ENCODE results near the gene RALY.
A peak's percentile ranks its signal among the peaks of the same experiment; 100 is the strongest.

RALY gene

GRCh38 chr20:34047917-34048316, 54.2 kb downstream of the RALY start:
- Histone ChIP-seq H3K4me3 (ENCODE audit: extremely low read depth, insufficient read depth, low read length, poor library complexity, severe bottlenecking) (no peak overlapping the region), H3K27ac (ENCODE audit: low read depth, low read length, severe bottlenecking) (no peak overlapping the region), H3K4me1 (ENCODE audit: control insufficient read depth, insufficient read depth, low read length, poor library complexity, severe bottlenecking) (no peaks in the 10 kb centered on the region), H3K36me3 (ENCODE audit: control insufficient read depth, insufficient read depth, low read length) (peaks cover 20% of the 10 kb centered on the region), H3K9me3 (ENCODE audit: control insufficient read depth, low read length) (no peaks in the 10 kb centered on the region)
- 67 to 100% methylated on average over 1 of the region's 4 CpGs for WGBS, 2 experiments (ENCODE audit: insufficient coverage in 2 of 2)

DNA sequence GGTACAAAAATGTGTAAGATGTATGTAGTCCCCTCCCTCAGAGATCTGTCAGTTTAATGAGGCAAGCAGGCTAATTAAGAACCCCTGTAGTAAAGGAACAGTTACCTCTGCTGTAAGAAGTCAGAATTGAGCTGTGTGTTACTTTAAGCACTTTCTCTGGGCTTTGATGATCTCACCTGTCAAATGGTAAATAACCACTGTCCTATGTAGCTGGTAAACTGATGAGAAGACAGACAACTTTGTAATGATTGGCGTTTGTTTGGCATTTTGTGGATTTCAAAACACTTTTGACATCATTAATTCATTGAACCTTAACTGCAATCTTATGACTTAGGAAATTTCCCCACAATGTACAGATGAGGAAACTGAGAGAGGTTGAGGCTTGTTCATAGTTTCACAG, 55.7 kb downstream of the RALY start:
- WGBS, 2 experiments (ENCODE audit: insufficient coverage in 2 of 2) = no CpG with 5 or more reads among the region's 1 CpG
- no peak overlapping the region for H3K27ac ChIP-seq (ENCODE audit: low read depth, low read length, severe bottlenecking)
- peaks cover 17% of the 10 kb centered on the region for H3K36me3 ChIP-seq (ENCODE audit: control insufficient read depth, insufficient read depth, low read length)
- peaks cover 6% of the 10 kb centered on the region for H3K4me1 ChIP-seq (ENCODE audit: control insufficient read depth, insufficient read depth, low read length, poor library complexity, severe bottlenecking)
- H3K4me3 ChIP-seq (ENCODE audit: extremely low read depth, insufficient read depth, low read length, poor library complexity, severe bottlenecking) = no peak overlapping the region
- no peaks in the 10 kb centered on the region for H3K9me3 ChIP-seq (ENCODE audit: control insufficient read depth, low read length)

GRCh38 chr20:34049897-34050695, 56.4 kb downstream of the RALY start:
- Histone ChIP-seq H3K9me3 (ENCODE audit: control insufficient read depth, low read length) (no peaks in the 10 kb centered on the region), H3K36me3 (ENCODE audit: control insufficient read depth, insufficient read depth, low read length) (peaks cover 12% of the 10 kb centered on the region), H3K4me3 (ENCODE audit: extremely low read depth, insufficient read depth, low read length, poor library complexity, severe bottlenecking) (no peak overlapping the region), H3K27ac (ENCODE audit: low read depth, low read length, severe bottlenecking) (no peak overlapping the region), H3K4me1 (ENCODE audit: control insufficient read depth, insufficient read depth, low read length, poor library complexity, severe bottlenecking) (peaks cover 13% of the 10 kb centered on the region)
- WGBS, 2 experiments (ENCODE audit: insufficient coverage in 2 of 2) = 98 to 100% methylated on average over 4 of the region's 4 CpGs

DNA sequence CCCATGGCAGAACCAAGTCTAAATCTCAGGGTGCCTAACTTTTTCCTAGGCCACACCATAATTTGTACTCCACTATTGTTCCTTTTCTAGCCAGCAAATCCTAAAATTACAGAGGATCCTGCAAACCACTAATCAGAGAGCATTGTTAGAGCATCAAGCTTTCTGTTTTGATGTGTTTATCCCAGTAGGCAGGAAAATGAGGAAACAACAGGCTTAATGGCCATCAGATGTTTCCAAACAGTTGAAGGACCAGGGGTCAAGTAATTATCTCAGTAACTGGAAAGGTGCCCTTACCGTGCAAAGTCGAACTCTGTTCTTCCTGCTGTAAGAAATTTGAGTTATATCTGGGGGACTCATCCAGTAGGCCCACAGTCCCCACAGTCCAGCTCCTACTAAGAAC, 58.7 kb downstream of the RALY start:
- 90 to 100% methylated on average over 1 to 2 of the region's 2 CpGs for WGBS, 2 experiments (ENCODE audit: insufficient coverage in 2 of 2)
- Histone ChIP-seq H3K27ac (ENCODE audit: low read depth, low read length, severe bottlenecking) (no peak overlapping the region), H3K4me1 (ENCODE audit: control insufficient read depth, insufficient read depth, low read length, poor library complexity, severe bottlenecking) (peaks cover 16% of the 10 kb centered on the region), H3K36me3 (ENCODE audit: control insufficient read depth, insufficient read depth, low read length) (peaks cover 8% of the 10 kb centered on the region), H3K4me3 (ENCODE audit: extremely low read depth, insufficient read depth, low read length, poor library complexity, severe bottlenecking) (no peak overlapping the region), H3K9me3 (ENCODE audit: control insufficient read depth, low read length) (no peaks in the 10 kb centered on the region)

GRCh38 chr20:34055290-34055689, 61.6 kb downstream of the RALY start:
- peaks cover 18% of the 10 kb centered on the region for H3K4me1 ChIP-seq (ENCODE audit: control insufficient read depth, insufficient read depth, low read length, poor library complexity, severe bottlenecking)
- WGBS, 2 experiments (ENCODE audit: insufficient coverage in 2 of 2) = no CpG with 5 or more reads among the region's 1 CpG

DNA sequence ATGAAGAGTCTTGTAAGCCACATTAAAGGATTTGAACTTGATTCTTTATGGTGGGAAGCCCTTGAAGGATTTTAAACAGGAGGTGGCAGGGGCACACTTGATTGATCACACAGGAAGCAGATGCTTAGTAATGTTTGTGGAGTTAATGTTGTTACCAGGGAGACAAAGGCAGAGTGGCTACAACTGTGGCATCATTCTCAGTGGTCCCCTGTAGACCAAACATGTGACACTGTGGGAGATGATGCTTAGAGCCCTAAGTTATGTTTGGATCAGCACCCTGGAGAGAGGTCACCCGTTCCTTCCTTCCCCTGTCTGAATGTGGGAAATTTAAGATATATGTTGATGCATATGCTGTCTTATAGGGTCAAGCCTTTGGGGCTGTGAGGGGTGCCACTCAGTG, 65.1 kb downstream of the RALY start:
- no peaks in the 10 kb centered on the region for H3K9me3 ChIP-seq (ENCODE audit: control insufficient read depth, low read length)
- H3K36me3 ChIP-seq (ENCODE audit: control insufficient read depth, insufficient read depth, low read length) = peaks cover 13% of the 10 kb centered on the region
- no peak overlapping the region for H3K27ac ChIP-seq (ENCODE audit: low read depth, low read length, severe bottlenecking)
- H3K4me3 ChIP-seq (ENCODE audit: extremely low read depth, insufficient read depth, low read length, poor library complexity, severe bottlenecking) = no peak overlapping the region
- 100% methylated on average over 1 of the region's 1 CpG; no CpG with 5 or more reads in 1 of the 2 experiments for WGBS, 2 experiments (ENCODE audit: insufficient coverage in 2 of 2)
- H3K4me1 ChIP-seq (ENCODE audit: control insufficient read depth, insufficient read depth, low read length, poor library complexity, severe bottlenecking) = peaks cover 36% of the 10 kb centered on the region

More at GRCh38 chr20:34055290-34055689, 61.6 kb downstream of the RALY start:
- no peak overlapping the region for H3K27ac ChIP-seq (ENCODE audit: low read depth, low read length, severe bottlenecking)
- no peaks in the 10 kb centered on the region for H3K9me3 ChIP-seq (ENCODE audit: control insufficient read depth, low read length)
- H3K4me3 ChIP-seq (ENCODE audit: extremely low read depth, insufficient read depth, low read length, poor library complexity, severe bottlenecking) = no peak overlapping the region
- H3K36me3 ChIP-seq (ENCODE audit: control insufficient read depth, insufficient read depth, low read length) = peaks cover 8% of the 10 kb centered on the region

DNA sequence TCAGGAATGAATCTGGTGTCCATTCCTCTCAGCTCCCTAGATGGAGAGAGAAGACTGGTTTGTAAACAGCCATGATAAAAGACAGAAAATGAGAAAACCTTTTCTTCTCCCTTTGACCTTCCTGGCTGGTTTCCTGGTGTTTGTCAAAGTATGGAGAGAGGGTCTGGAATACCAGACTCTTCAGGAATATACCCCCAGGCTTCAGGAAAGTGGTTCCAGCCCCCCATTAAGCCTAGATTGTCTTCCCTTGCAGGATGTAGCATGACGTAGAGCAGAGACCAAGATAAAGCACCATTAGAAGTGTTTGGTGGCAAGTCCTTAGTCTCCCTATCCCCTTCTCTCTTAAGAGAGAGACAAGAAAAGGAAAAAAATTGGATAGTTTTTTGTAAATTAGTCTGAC, 67.3 kb downstream of the RALY start:
- H3K9me3 ChIP-seq (ENCODE audit: control insufficient read depth, low read length) = no peaks in the 10 kb centered on the region
- no CpG with 5 or more reads among the region's 1 CpG for WGBS, 2 experiments (ENCODE audit: insufficient coverage in 2 of 2)
- H3K27ac ChIP-seq (ENCODE audit: low read depth, low read length, severe bottlenecking) = peak overlapping the region; percentile 77
- peaks cover 13% of the 10 kb centered on the region for H3K36me3 ChIP-seq (ENCODE audit: control insufficient read depth, insufficient read depth, low read length)
- peaks cover 39% of the 10 kb centered on the region for H3K4me1 ChIP-seq (ENCODE audit: control insufficient read depth, insufficient read depth, low read length, poor library complexity, severe bottlenecking)
- H3K4me3 ChIP-seq (ENCODE audit: extremely low read depth, insufficient read depth, low read length, poor library complexity, severe bottlenecking) = no peak overlapping the region

DNA sequence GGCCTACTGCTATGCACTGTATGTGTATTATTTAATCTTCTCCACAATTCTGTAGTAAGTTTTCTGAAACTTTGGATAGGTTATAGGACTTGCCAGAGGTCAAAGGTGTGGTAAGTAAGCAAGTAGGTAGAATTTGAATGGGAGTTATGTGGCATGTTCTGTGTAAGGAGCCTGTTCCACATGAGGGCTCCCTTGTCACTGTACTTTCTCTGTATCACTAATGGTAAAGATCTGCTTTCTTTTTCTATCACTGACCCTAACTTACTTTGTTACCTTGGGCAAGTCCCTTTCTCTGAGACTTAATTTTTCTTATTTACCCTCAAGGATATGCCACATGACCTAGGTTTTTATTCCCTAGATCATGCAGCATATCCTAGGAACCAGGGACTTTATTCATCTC, 68.0 kb downstream of the RALY start:
- H3K9me3 ChIP-seq (ENCODE audit: control insufficient read depth, low read length) = no peaks in the 10 kb centered on the region
- peaks cover 46% of the 10 kb centered on the region for H3K4me1 ChIP-seq (ENCODE audit: control insufficient read depth, insufficient read depth, low read length, poor library complexity, severe bottlenecking)
- peaks cover 13% of the 10 kb centered on the region for H3K36me3 ChIP-seq (ENCODE audit: control insufficient read depth, insufficient read depth, low read length)
- H3K4me3 ChIP-seq (ENCODE audit: extremely low read depth, insufficient read depth, low read length, poor library complexity, severe bottlenecking) = no peak overlapping the region
- peak overlapping the region; percentile 77 for H3K27ac ChIP-seq (ENCODE audit: low read depth, low read length, severe bottlenecking)

DNA sequence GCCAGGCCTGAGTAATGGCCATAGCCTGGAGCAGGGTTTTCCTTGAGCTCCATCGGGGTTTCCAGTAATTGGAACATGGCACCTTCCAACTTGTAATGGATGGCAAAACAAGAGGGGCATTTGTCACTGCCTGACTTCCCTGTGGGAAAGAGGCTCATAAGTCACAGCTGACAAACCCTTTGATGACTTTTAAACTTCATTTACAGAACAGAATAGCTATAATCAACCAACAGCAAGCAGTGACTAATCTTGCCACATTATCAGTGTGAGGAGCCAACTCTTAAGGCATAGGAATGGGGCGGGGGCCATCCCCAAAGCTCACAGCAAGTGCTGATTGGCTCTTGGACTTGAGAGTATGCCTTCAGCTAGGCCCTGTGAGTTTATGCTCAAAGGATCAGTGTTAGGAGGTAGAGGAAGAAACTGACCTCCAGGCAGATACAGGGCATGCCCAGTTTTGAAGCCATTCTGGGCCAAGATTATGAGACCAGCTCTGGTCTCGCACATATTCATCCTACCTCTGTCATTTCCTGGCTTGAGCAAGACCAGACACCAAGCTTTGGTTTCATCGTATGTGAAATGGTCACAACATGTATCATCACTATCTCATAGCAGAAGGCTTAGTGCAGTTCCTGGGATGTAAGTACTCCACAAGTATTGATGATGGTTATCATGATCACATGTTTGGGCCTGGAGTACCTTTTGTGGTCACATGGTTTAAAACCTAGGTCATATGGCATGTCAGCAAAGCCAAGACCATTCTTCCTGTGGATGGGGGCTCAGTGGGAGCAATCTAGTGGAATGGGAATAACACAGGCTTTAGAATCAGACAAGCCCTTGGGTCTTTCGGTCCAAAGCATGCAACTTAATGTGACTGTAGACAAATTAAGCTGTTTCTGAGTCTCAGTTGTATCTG, 69.1 kb downstream of the RALY start:
- H3K36me3 ChIP-seq (ENCODE audit: control insufficient read depth, insufficient read depth, low read length) = peaks cover 12% of the 10 kb centered on the region
- H3K9me3 ChIP-seq (ENCODE audit: control insufficient read depth, low read length) = no peaks in the 10 kb centered on the region
- H3K27ac ChIP-seq (ENCODE audit: low read depth, low read length, severe bottlenecking) = peak overlapping the region; percentile 77
- H3K4me1 ChIP-seq (ENCODE audit: control insufficient read depth, insufficient read depth, low read length, poor library complexity, severe bottlenecking) = peaks cover 51% of the 10 kb centered on the region
- H3K4me3 ChIP-seq (ENCODE audit: extremely low read depth, insufficient read depth, low read length, poor library complexity, severe bottlenecking) = no peak overlapping the region
- WGBS, 2 experiments (ENCODE audit: insufficient coverage in 2 of 2) = 91 to 100% methylated on average over 2 to 3 of the region's 5 CpGs

GRCh38 chr20:34064286-34064685, 70.6 kb downstream of the RALY start:
- WGBS, 2 experiments (ENCODE audit: insufficient coverage in 2 of 2) = 82 to 100% methylated on average over 2 to 3 of the region's 3 CpGs
- Histone ChIP-seq H3K27ac (ENCODE audit: low read depth, low read length, severe bottlenecking) (no peak overlapping the region), H3K4me3 (ENCODE audit: extremely low read depth, insufficient read depth, low read length, poor library complexity, severe bottlenecking) (no peak overlapping the region), H3K4me1 (ENCODE audit: control insufficient read depth, insufficient read depth, low read length, poor library complexity, severe bottlenecking) (peaks cover 51% of the 10 kb centered on the region), H3K9me3 (ENCODE audit: control insufficient read depth, low read length) (no peaks in the 10 kb centered on the region), H3K36me3 (ENCODE audit: control insufficient read depth, insufficient read depth, low read length) (peaks cover 20% of the 10 kb centered on the region)
